ENCODE data around the gene NRXN3. TPM values are rescaled to one million over a fixed set of nuclear protein-coding genes. Genes with fewer than 3 reads are reported as not detected.

NRXN3 gene
- total RNA-seq, 4 donors from 2014 or later, result 4.1 to 11.9 (median 5.8) TPM

DNA sequence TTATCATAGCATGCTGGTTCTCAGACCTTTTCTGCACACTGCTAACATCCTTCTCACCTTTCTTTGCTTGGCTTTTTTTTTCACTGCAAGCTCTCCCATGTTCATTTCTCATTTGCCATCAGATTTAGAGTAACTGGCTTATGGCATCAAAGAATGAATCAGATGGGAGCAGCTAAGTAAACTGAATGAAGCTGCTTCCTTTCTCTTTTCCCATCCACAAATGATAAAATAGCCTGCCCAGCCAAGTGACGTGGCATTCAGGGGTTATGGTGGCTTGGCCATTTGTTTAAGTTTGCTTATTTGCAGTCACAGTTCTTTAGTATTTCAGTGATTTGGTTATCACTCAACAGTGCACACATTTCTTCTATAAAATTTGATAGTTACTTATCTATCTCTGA lies 1332.6 kb downstream of the NRXN3 start:
- H3K36me3 ChIP-seq, result no peaks in the 10 kb centered on the region
- intact Hi-C loops (cut with DNase I; ENCODE audit: low total_unique reads) (no loop called here), in situ Hi-C loops (cut with MboI; ENCODE audit: low pct_ligation_motif_present in 1 of 4, low pct_unique_long_range_greater_than_20kb in 1 of 4, low sequenced_read_pairs in 3 of 4) (no loop called here)
- no peak overlapping the region for H3K4me3 ChIP-seq
- H3K27me3 ChIP-seq, result no peaks in the 10 kb centered on the region
- H3K4me1 ChIP-seq, result no peaks in the 10 kb centered on the region
- TF ChIP-seq, protein P1, sequence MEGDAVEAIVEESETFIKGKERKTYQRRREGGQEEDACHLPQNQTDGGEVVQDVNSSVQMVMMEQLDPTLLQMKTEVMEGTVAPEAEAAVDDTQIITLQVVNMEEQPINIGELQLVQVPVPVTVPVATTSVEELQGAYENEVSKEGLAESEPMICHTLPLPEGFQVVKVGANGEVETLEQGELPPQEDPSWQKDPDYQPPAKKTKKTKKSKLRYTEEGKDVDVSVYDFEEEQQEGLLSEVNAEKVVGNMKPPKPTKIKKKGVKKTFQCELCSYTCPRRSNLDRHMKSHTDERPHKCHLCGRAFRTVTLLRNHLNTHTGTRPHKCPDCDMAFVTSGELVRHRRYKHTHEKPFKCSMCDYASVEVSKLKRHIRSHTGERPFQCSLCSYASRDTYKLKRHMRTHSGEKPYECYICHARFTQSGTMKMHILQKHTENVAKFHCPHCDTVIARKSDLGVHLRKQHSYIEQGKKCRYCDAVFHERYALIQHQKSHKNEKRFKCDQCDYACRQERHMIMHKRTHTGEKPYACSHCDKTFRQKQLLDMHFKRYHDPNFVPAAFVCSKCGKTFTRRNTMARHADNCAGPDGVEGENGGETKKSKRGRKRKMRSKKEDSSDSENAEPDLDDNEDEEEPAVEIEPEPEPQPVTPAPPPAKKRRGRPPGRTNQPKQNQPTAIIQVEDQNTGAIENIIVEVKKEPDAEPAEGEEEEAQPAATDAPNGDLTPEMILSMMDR (IDR thresholded peaks at IDR 0.05), result no peak
- no peak for TF ChIP-seq EP300 (IDR thresholded peaks at IDR 0.05; ENCODE audit: low read depth)
- no peak for TF ChIP-seq POLR2AphosphoS5 (IDR thresholded peaks at IDR 0.05)
- TF ChIP-seq POLR2A (IDR thresholded peaks at IDR 0.05), result no peak
- H3K27ac ChIP-seq, result no peak overlapping the region
- no peaks in the 10 kb centered on the region for H3K9me3 ChIP-seq
- 50 to 61% methylated on average over 1 of the region's 1 CpG for WGBS, 2 donors (ENCODE audit: low coverage in 1 of 2)
- DNase-seq, result no peak

DNA sequence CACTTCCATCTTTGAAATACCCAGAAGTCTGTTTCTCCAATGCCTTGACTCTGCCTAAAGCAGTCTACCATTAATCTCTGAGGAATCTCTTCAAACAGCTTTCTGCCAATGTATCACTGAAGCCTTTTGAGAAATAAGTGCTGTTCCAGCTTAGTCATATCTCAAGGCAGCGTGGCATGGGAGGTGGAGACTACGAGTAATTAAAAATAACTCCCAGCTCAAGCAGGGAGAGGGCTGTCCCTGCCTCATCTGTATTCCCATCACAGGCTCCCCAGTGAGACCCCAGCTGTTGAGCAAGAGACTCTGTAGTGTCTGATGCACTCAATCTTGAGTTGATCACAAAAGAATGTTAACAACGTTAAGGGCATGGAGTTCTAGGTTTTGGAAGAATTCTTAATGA lies 1340.5 kb downstream of the NRXN3 start:
- no peak for DNase-seq
- intact Hi-C loops (cut with DNase I; ENCODE audit: low total_unique reads), result no loop called here
- 53 to 54% methylated on average over 3 of the region's 3 CpGs for WGBS, 2 donors (ENCODE audit: low coverage in 1 of 2)

DNA sequence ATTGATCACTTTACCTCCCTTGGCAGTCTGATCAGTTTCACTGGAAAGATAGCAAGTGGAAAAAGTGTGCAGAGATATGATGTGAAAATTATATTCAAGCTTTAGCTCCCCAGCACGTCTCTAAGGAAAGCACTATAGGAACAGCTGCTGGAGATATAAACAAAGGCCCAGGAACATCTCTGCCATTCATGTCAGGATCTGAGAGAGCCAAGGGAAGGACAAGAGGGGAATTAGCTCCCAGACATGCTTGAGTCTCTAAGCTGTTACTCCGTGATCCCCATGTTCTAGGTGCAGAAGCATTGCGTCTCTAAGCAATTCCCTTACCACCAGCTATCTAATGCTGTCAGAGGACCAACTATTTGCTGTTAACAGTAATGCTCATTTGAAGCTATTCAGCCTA lies 1341.0 kb downstream of the NRXN3 start:
- no peaks in the 10 kb centered on the region for H3K27me3 ChIP-seq
- WGBS, 2 donors (ENCODE audit: low coverage in 1 of 2), result 50 to 70% methylated on average over 1 to 3 of the region's 3 CpGs
- in situ Hi-C loops (cut with MboI; ENCODE audit: low pct_ligation_motif_present in 1 of 4, low pct_unique_long_range_greater_than_20kb in 1 of 4, low sequenced_read_pairs in 3 of 4), result no loop called here

More for the DNA sequence above, 1340.5 kb downstream of the NRXN3 start:
- no peak overlapping the region for H3K4me3 ChIP-seq
- H3K27me3 ChIP-seq, result no peaks in the 10 kb centered on the region
- no peak overlapping the region for H3K27ac ChIP-seq
- TF ChIP-seq EP300 (IDR thresholded peaks at IDR 0.05; ENCODE audit: low read depth) (no peak), POLR2A (IDR thresholded peaks at IDR 0.05) (no peak), POLR2AphosphoS5 (IDR thresholded peaks at IDR 0.05) (no peak)
- TF ChIP-seq, protein P1 (IDR thresholded peaks at IDR 0.05), result no peak
- no peaks in the 10 kb centered on the region for H3K4me1 ChIP-seq
- in situ Hi-C loops (cut with MboI; ENCODE audit: low pct_ligation_motif_present in 1 of 4, low pct_unique_long_range_greater_than_20kb in 1 of 4, low sequenced_read_pairs in 3 of 4), result no loop called here
- H3K9me3 ChIP-seq, result no peaks in the 10 kb centered on the region
- no peaks in the 10 kb centered on the region for H3K36me3 ChIP-seq

DNA sequence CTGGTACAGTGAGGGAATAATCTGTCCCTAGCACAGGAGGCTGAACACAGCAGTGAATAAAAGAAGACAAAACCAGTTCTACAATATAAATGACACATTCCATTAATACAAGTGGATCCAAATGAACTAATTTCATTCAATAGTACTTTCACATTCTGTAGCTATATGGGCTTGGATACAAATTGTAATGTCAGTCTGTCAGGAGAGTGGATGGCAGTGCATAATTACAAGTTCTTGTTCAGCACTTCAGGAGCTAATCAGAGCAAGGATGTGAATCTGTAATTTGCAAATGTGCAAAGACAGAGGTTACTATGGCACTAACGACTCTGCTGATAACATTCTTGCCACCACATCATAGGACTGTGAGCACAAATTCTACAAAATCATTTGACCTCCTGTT lies 1343.3 kb downstream of the NRXN3 start:
- no peak for TF ChIP-seq EP300 (IDR thresholded peaks at IDR 0.05; ENCODE audit: low read depth)
- no peak for TF ChIP-seq POLR2A (IDR thresholded peaks at IDR 0.05)
- TF ChIP-seq POLR2AphosphoS5 (IDR thresholded peaks at IDR 0.05), result no peak
- TF ChIP-seq, protein P1 (IDR thresholded peaks at IDR 0.05), result no peak
- no peaks in the 10 kb centered on the region for H3K27me3 ChIP-seq
- DNase-seq, result no peak
- WGBS, 2 donors (ENCODE audit: low coverage in 1 of 2), result 54 to 78% methylated on average over 1 of the region's 1 CpG
- H3K27ac ChIP-seq, result no peak overlapping the region
- no peak overlapping the region for H3K4me3 ChIP-seq
- in situ Hi-C loops (cut with MboI; ENCODE audit: low pct_ligation_motif_present in 1 of 4, low pct_unique_long_range_greater_than_20kb in 1 of 4, low sequenced_read_pairs in 3 of 4), result no loop called here
- no peaks in the 10 kb centered on the region for H3K9me3 ChIP-seq
- intact Hi-C loops (cut with DNase I; ENCODE audit: low total_unique reads), result no loop called here
- no peaks in the 10 kb centered on the region for H3K36me3 ChIP-seq
- H3K4me1 ChIP-seq, result no peaks in the 10 kb centered on the region

More for the DNA sequence above, 1341.0 kb downstream of the NRXN3 start:
- Histone ChIP-seq H3K36me3 (no peaks in the 10 kb centered on the region), H3K27ac (no peak overlapping the region), H3K4me1 (no peaks in the 10 kb centered on the region), H3K9me3 (no peaks in the 10 kb centered on the region), H3K4me3 (no peak overlapping the region)
- TF ChIP-seq EP300 (IDR thresholded peaks at IDR 0.05; ENCODE audit: low read depth), result no peak
- TF ChIP-seq POLR2A (IDR thresholded peaks at IDR 0.05), result no peak
- TF ChIP-seq, protein P1 (IDR thresholded peaks at IDR 0.05), result no peak
- no peak for TF ChIP-seq POLR2AphosphoS5 (IDR thresholded peaks at IDR 0.05)
- intact Hi-C loops (cut with DNase I; ENCODE audit: low total_unique reads), result no loop called here
- DNase-seq, result no peak
